Cardiac septum (tissue), 1 donor: ENCODE data around the gene ANAPC16. TPM values are rescaled to one million over a fixed set of nuclear protein-coding genes. Genes with fewer than 3 reads are reported as not detected.
"Not testable (repeated sequence)": the region's sequence is repeated elsewhere in the genome, so short reads cannot be mapped to it uniquely, and the experiment has no call there.

Experiments used
- DNase-seq: peaks from one replicate; pipeline ENCODE4 v3.0.0-alpha.2; 2020; ENCODE audit warnings: low spot score
- intact Hi-C: fragments of 100-400 bp; cut with DNase I; formaldehyde crosslinking; loops from one replicate; pipeline ENCODE4 v1.14.0; 2022
- total RNA-seq: library from RNA; stranded (reverse); fragmentation: NEBNext Ultra II Directional; extraction: Animal tissue kit (Norgen Biotek cat#: 25700); gene quantifications from one replicate; pipeline ENCODE4 v1.2.1, GENCODE V29; 2021
- donor health status: DM: no; HTN: no; CAD: no.

ANAPC16 gene
- total RNA-seq, 1 donor from 2014 or later: 171 TPM

- DNase-seq: no peak
- intact Hi-C loops: loop anchor here (2.0 to 5.0 kb wide), 2 partner anchors 43 to 55 kb away; no protein-coding TSS in a partner anchor
Measured at GRCh38 chr10:72274213-72274729, 58.5 kb downstream of the ANAPC16 start.

GRCh38 chr10:72274730-72275350 lies 59.0 kb downstream of the ANAPC16 start:
- peak; percentile 84 for DNase-seq
- intact Hi-C loops: loop anchor here (2.0 to 5.0 kb wide), 2 partner anchors 42 to 54 kb away; no protein-coding TSS in a partner anchor

- DNase-seq: no peak
- intact Hi-C loops: loop anchor here (2.0 kb wide), 1 partner anchor 53 kb away; no protein-coding TSS in a partner anchor
Measured at GRCh38 chr10:72275351-72276012, 59.7 kb downstream of the ANAPC16 start.

GRCh38 chr10:72276013-72276387 lies 60.2 kb downstream of the ANAPC16 start:
- no peak for DNase-seq
- intact Hi-C loops: no loop called here

GRCh38 chr10:72276421-72277339 lies 60.9 kb downstream of the ANAPC16 start:
- no peak for DNase-seq
- intact Hi-C loops: no loop called here

GRCh38 chr10:72277340-72277995 lies 61.7 kb downstream of the ANAPC16 start:
- DNase-seq: no peak
- intact Hi-C loops: no loop called here

GRCh38 chr10:72277996-72278667 lies 62.3 kb downstream of the ANAPC16 start:
- intact Hi-C loops: no loop called here
- DNase-seq: no peak

GRCh38 chr10:72278668-72279393 lies 63.0 kb downstream of the ANAPC16 start:
- intact Hi-C loops: no loop called here
- DNase-seq: no peak

GRCh38 chr10:72279587-72279986 lies 63.8 kb downstream of the ANAPC16 start:
- intact Hi-C loops: not testable (repeated sequence)

GRCh38 chr10:72283131-72283530 lies 67.3 kb downstream of the ANAPC16 start:
- intact Hi-C loops: no loop called here
- no peak for DNase-seq

More at GRCh38 chr10:72279587-72279986, 63.8 kb downstream of the ANAPC16 start:
- DNase-seq: not testable (repeated sequence)

Other genes with a start within 250 kb of the ANAPC16 start
- 7.5 TPM for gene SPOCK2, start 127.5 kb upstream of the ANAPC16 start, total RNA-seq
- gene ASCC1, start 264 bp downstream of the ANAPC16 start, total RNA-seq: 21.2 TPM
- 22.6 TPM for gene DDIT4, start 57.9 kb downstream of the ANAPC16 start, total RNA-seq
- gene DNAJB12, start 138.9 kb downstream of the ANAPC16 start, total RNA-seq: 28.9 TPM